Mesendoderm (in vitro differentiated cells): ENCODE measurements around the gene NOD2.
A peak's percentile ranks its signal among the peaks of the same experiment; 100 is the strongest.

ENCODE experiments used
- DNase-seq: peaks from one replicate; pipeline ENCODE4 v3.0.0; 2013
- H2AK5ac ChIP-seq: 2 replicates; pipeline ENCODE4 v1.6.1; 2013; ENCODE audit warnings: low read length, inconsistent platforms
- H2BK120ac ChIP-seq: 2 replicates; pipeline ENCODE4 v1.6.1; 2013; ENCODE audit warnings: low read depth, mild to moderate bottlenecking, low read length, moderate library complexity, mixed read lengths
- H2BK15ac ChIP-seq: replicated peaks from 2 replicates; pipeline ENCODE4 v1.6.1; 2013; ENCODE audit warnings: low read depth, mild to moderate bottlenecking, moderate library complexity
- H2BK5ac ChIP-seq: 2 replicates; pipeline ENCODE4 v1.6.1; 2013; ENCODE audit warnings: low read length, inconsistent platforms
- H3K18ac ChIP-seq: 2 replicates; pipeline ENCODE4 v1.6.1; 2013; ENCODE audit warnings: mild to moderate bottlenecking, low read length, mixed read lengths
- H3K23ac ChIP-seq: one replicate; pipeline ENCODE4 v1.6.1; 2013; ENCODE audit warnings: low read length
- H3K27ac ChIP-seq: 2 replicates; pipeline ENCODE4 v1.5.1; 2013; ENCODE audit warnings: low read depth, mild to moderate bottlenecking, inconsistent platforms, low read length, moderate library complexity
- H3K27me3 ChIP-seq: 2 replicates; pipeline ENCODE4 v1.6.1; 2013; ENCODE audit warnings: low read length, control low read depth, mild to moderate bottlenecking, inconsistent platforms; ENCODE audit not compliant: insufficient read depth, poor library complexity
- H3K36me3 ChIP-seq: 2 replicates; pipeline ENCODE4 v1.6.1; 2013; ENCODE audit warnings: low read length, inconsistent platforms; ENCODE audit not compliant: control insufficient read depth, insufficient read depth
- H3K4ac ChIP-seq: one replicate; pipeline ENCODE4 v1.6.1; 2013; ENCODE audit warnings: low read depth, mild to moderate bottlenecking, low read length, moderate library complexity
- H3K4me1 ChIP-seq: 2 replicates; pipeline ENCODE4 v1.6.1; 2013; ENCODE audit warnings: low read depth, low read length, inconsistent platforms; ENCODE audit not compliant: control insufficient read depth
- H3K4me2 ChIP-seq: 2 replicates; pipeline ENCODE4 v1.6.1; 2013; ENCODE audit warnings: low read length
- H3K4me3 ChIP-seq: 2 replicates; pipeline ENCODE4 v1.5.1; 2013; ENCODE audit warnings: mild to moderate bottlenecking, low read length
- H3K56ac ChIP-seq: one replicate; pipeline ENCODE4 v1.6.1; 2013; ENCODE audit warnings: low read length
- H3K79me1 ChIP-seq: 2 replicates; pipeline ENCODE4 v1.6.1; 2013; ENCODE audit warnings: low read length, inconsistent platforms
- H3K79me2 ChIP-seq: 2 replicates; pipeline ENCODE4 v1.6.1; 2013; ENCODE audit warnings: mild to moderate bottlenecking, low read length; ENCODE audit not compliant: control insufficient read depth, insufficient read depth
- H3K9ac ChIP-seq: 2 replicates; pipeline ENCODE4 v1.6.1; 2013; ENCODE audit warnings: low read length, inconsistent platforms
- H4K5ac ChIP-seq: one replicate; pipeline ENCODE4 v1.6.1; 2013; ENCODE audit warnings: low read length
- H4K8ac ChIP-seq: one replicate; pipeline ENCODE4 v1.6.1; 2013; ENCODE audit warnings: low read depth, mild to moderate bottlenecking, control low read depth, low read length, moderate library complexity
- WGBS: extraction: QIAGEN DNeasy Blood & Tissue Kit; methylation state at CpG from one replicate; pipeline ENCODE4 v1.1.7; 2013; ENCODE audit warnings: low lambda C conversion rate, missing lambda C conversion rate; ENCODE audit not compliant: insufficient coverage; ENCODE audit errors: extremely low coverage; 5-methylcytosine and 5-hydroxymethylcytosine counted together

Gene NOD2

GRCh38 chr16:50717494-50717893 is 24.1 kb downstream of the NOD2 start:
- Histone ChIP-seq H3K27ac (no peak overlapping the region), H3K4me3 (no peak overlapping the region), H3K79me1 (no peaks in the 10 kb centered on the region), H2BK120ac (no peak overlapping the region), H4K5ac (no peak overlapping the region), H3K23ac (no peak overlapping the region), H3K4me1 (peaks cover 6% of the 10 kb centered on the region), H3K79me2 (no peaks in the 10 kb centered on the region), H3K56ac (no peak overlapping the region), H3K36me3 (no peaks in the 10 kb centered on the region), H3K27me3 (no peaks in the 10 kb centered on the region), H3K4me2 (no peak overlapping the region), H2BK15ac (no peak overlapping the region), H2BK5ac (no peak overlapping the region), H4K8ac (no peak overlapping the region), H3K9ac (no peak overlapping the region), H3K18ac (no peak overlapping the region), H3K4ac (no peak overlapping the region), H2AK5ac (no peak overlapping the region)
- no peak for DNase-seq
- WGBS = no CpG with 5 or more reads among the region's 5 CpGs

- Histone ChIP-seq H3K9ac (no peak overlapping the region), H3K4ac (no peak overlapping the region), H3K79me1 (no peaks in the 10 kb centered on the region), H3K27me3 (no peaks in the 10 kb centered on the region), H2AK5ac (no peak overlapping the region), H3K27ac (no peak overlapping the region), H3K56ac (no peak overlapping the region), H2BK5ac (no peak overlapping the region), H4K5ac (no peak overlapping the region), H3K4me3 (no peak overlapping the region), H3K36me3 (no peaks in the 10 kb centered on the region), H3K4me2 (no peak overlapping the region), H4K8ac (no peak overlapping the region), H2BK120ac (no peak overlapping the region), H2BK15ac (no peak overlapping the region), H3K4me1 (peaks cover 3% of the 10 kb centered on the region), H3K23ac (no peak overlapping the region), H3K18ac (no peak overlapping the region), H3K79me2 (no peaks in the 10 kb centered on the region)
- WGBS = no CpG with 5 or more reads among the region's 16 CpGs
- no peak for DNase-seq
Observed at GRCh38 chr16:50718061-50718760, 24.8 kb downstream of the NOD2 start.

- Histone ChIP-seq H3K56ac (no peak overlapping the region), H3K4me3 (no peak overlapping the region), H3K4me2 (no peak overlapping the region), H4K5ac (no peak overlapping the region), H3K27ac (no peak overlapping the region), H2AK5ac (no peak overlapping the region), H2BK5ac (no peak overlapping the region), H3K79me2 (no peaks in the 10 kb centered on the region), H3K18ac (no peak overlapping the region), H2BK120ac (no peak overlapping the region), H3K4me1 (no peaks in the 10 kb centered on the region), H3K27me3 (no peaks in the 10 kb centered on the region), H3K36me3 (no peaks in the 10 kb centered on the region), H3K9ac (no peak overlapping the region), H3K79me1 (no peaks in the 10 kb centered on the region), H3K4ac (no peak overlapping the region), H2BK15ac (no peak overlapping the region), H3K23ac (no peak overlapping the region), H4K8ac (no peak overlapping the region)
- no peak for DNase-seq
- WGBS = no CpG with 5 or more reads among the region's 9 CpGs
Observed at GRCh38 chr16:50718761-50719400, 25.5 kb downstream of the NOD2 start.

- H3K4me2 ChIP-seq = no peak overlapping the region
- peak; percentile 70 for DNase-seq
- H3K27ac ChIP-seq = no peak overlapping the region
Observed at GRCh38 chr16:50719401-50720337, 26.3 kb downstream of the NOD2 start.

GRCh38 chr16:50721549-50722404 is 28.4 kb downstream of the NOD2 start:
- Histone ChIP-seq H3K27me3 (no peaks in the 10 kb centered on the region), H3K23ac (no peak overlapping the region), H2BK120ac (no peak overlapping the region), H3K79me2 (no peaks in the 10 kb centered on the region), H3K4ac (no peak overlapping the region), H3K36me3 (no peaks in the 10 kb centered on the region), H2AK5ac (no peak overlapping the region), H3K27ac (no peak overlapping the region), H4K8ac (no peak overlapping the region), H3K79me1 (no peaks in the 10 kb centered on the region), H2BK15ac (no peak overlapping the region), H2BK5ac (no peak overlapping the region), H3K4me3 (no peak overlapping the region), H4K5ac (no peak overlapping the region), H3K56ac (no peak overlapping the region), H3K4me1 (no peaks in the 10 kb centered on the region), H3K9ac (no peak overlapping the region), H3K18ac (no peak overlapping the region), H3K4me2 (no peak overlapping the region)
- WGBS = no CpG with 5 or more reads among the region's 6 CpGs
- DNase-seq = peak; percentile 63

More at GRCh38 chr16:50719401-50720337, 26.3 kb downstream of the NOD2 start:
- Histone ChIP-seq H3K79me2 (no peaks in the 10 kb centered on the region), H3K18ac (no peak overlapping the region), H3K27me3 (no peaks in the 10 kb centered on the region), H3K36me3 (no peaks in the 10 kb centered on the region), H2BK5ac (no peak overlapping the region), H3K79me1 (no peaks in the 10 kb centered on the region), H3K4me1 (no peaks in the 10 kb centered on the region), H2AK5ac (no peak overlapping the region), H3K4ac (peak overlapping the region; percentile 44), H2BK15ac (no peak overlapping the region), H2BK120ac (no peak overlapping the region), H4K8ac (no peak overlapping the region), H4K5ac (no peak overlapping the region), H3K56ac (peak overlapping the region; percentile 9), H3K9ac (no peak overlapping the region), H3K23ac (no peak overlapping the region), H3K4me3 (no peak overlapping the region)
- no CpG with 5 or more reads among the region's 20 CpGs for WGBS
